PC-9 (cell line): Measurements from ENCODE around the gene IRAK2. TPM values are rescaled to one million over a fixed set of nuclear protein-coding genes. Genes with fewer than 3 reads are reported as not detected.

Source experiments
- BruUV-seq: library from RNA; stranded (reverse); fragments of 400-500 nt; replicated peaks from 2 replicates; lab custom pipeline; 2021; lab: Mats Ljungman, UMichigan
- CTCF ChIA-PET: fragments of 300-600 bp; sonication (Branson Sonifier 250); formaldehyde crosslinking; loops from one replicate; lab custom pipeline; 2022; ENCODE audit warnings: antibody characterized with exemption; lab: Charles Lee
- POLR2A ChIA-PET: fragments of 300-600 bp; sonication (Branson Sonifier 250); formaldehyde crosslinking; loops from one replicate; lab custom pipeline; 2022; ENCODE audit warnings: antibody characterized with exemption; ENCODE audit not compliant: unreplicated experiment; lab: Charles Lee
- DNase-seq, 2 experiments: peaks; one replicate each; pipeline versions ENCODE4 v3.0.0 to v3.0.0-alpha.2; 2015 to 2022; ENCODE audit warnings: mixed read lengths in 1 of 2
- H2AFZ ChIP-seq: fragments of 200-600 bp; sonication (generic); 2 replicates; pipeline ENCODE4 v1.8.1; 2017; ENCODE audit warnings: antibody characterized with exemption
- H3F3A ChIP-seq: fragments of 200-600 bp; sonication (generic); 2 replicates; pipeline ENCODE4 v1.8.1; 2017; ENCODE audit warnings: antibody characterized with exemption, mild to moderate bottlenecking, low read depth; ENCODE audit not compliant: insufficient read depth
- H3K27ac ChIP-seq: fragments of 200-600 bp; sonication (generic); 2 replicates; pipeline ENCODE4 v1.6.1; 2016; ENCODE audit warnings: mixed run types
- H3K27me3 ChIP-seq: fragments of 200-600 bp; sonication (generic); 2 replicates; pipeline ENCODE4 v1.6.1; 2016; ENCODE audit warnings: low read depth, mixed run types; ENCODE audit not compliant: insufficient read depth
- H3K36me3 ChIP-seq: fragments of 200-600 bp; sonication (generic); 2 replicates; pipeline ENCODE4 v1.6.1; 2016; ENCODE audit warnings: low read depth, mixed run types
- H3K4me1 ChIP-seq: fragments of 200-600 bp; sonication (generic); replicated peaks from 2 replicates; pipeline ENCODE4 v1.6.1; 2016; ENCODE audit warnings: mixed run types; ENCODE audit not compliant: insufficient read depth
- H3K4me2 ChIP-seq: fragments of 200-600 bp; sonication (generic); 2 replicates; pipeline ENCODE4 v1.6.1; 2017; ENCODE audit warnings: mixed run types
- H3K4me3 ChIP-seq: fragments of 200-600 bp; sonication (generic); 2 replicates; pipeline ENCODE4 v1.6.1; 2016; ENCODE audit warnings: mixed run types
- H3K79me2 ChIP-seq: fragments of 200-600 bp; sonication (generic); 2 replicates; pipeline ENCODE4 v1.6.1; 2017; ENCODE audit warnings: low read depth, mixed run types
- H3K9me2 ChIP-seq: fragments of 200-600 bp; sonication (generic); 2 replicates; pipeline ENCODE4 v1.8.1; 2017; ENCODE audit warnings: mild to moderate bottlenecking; ENCODE audit not compliant: insufficient read depth
- H3K9me3 ChIP-seq: fragments of 200-600 bp; sonication (generic); 2 replicates; pipeline ENCODE4 v1.8.1; 2016; ENCODE audit warnings: low read depth; ENCODE audit not compliant: insufficient read depth
- H4K20me1 ChIP-seq: fragments of 200-600 bp; sonication (generic); 2 replicates; pipeline ENCODE4 v1.8.1; 2017; ENCODE audit not compliant: insufficient read depth
- CTCF ChIP-seq: fragments of 200-600 bp; sonication (generic); conservative IDR thresholded peaks from 2 replicates; pipeline ENCODE4 v1.6.1; 2017; ENCODE audit warnings: mixed run types, antibody characterized with exemption, mild to moderate bottlenecking, moderate library complexity
- EZH2 ChIP-seq: fragments of 200-600 bp; sonication (generic); IDR thresholded peaks from 2 replicates; pipeline ENCODE4 v1.8.0; 2017; ENCODE audit warnings: antibody characterized with exemption, low read depth
- intact Hi-C: fragments of 100-400 bp; cut with micrococcal nuclease; formaldehyde crosslinking; loops from one replicate; pipeline ENCODE4 v1.10.0; 2022; ENCODE audit not compliant: unreplicated experiment
- total RNA-seq: library from RNA; stranded (reverse); gene quantifications from 2 replicates; pipeline ENCODE4 v1.2.3, GENCODE V29; 2021

IRAK2 gene
- total RNA-seq, 1 experiment from 2014 or later: 2.7 TPM

- ChIA-PET CTCF (no interaction called here), POLR2A (interaction anchor here (0.6 kb wide), 1 partner anchor 119 kb away, joined by 10 read pairs; no protein-coding TSS in a partner anchor)
- Histone ChIP-seq H3K36me3 (peaks cover 4% of the 10 kb centered on the region; the same call in 1 of the 2 replicates), H3K27me3 (no peaks in the 10 kb centered on the region), H3K9me3 (no peaks in the 10 kb centered on the region), H3K27ac (no peak overlapping the region), H3K4me3 (no peak overlapping the region), H2AFZ (no peak overlapping the region), H3F3A (no peaks in the 10 kb centered on the region), H3K4me1 (no peaks in the 10 kb centered on the region), H3K4me2 (no peak overlapping the region), H3K79me2 (no peaks in the 10 kb centered on the region), H4K20me1 (no peaks in the 10 kb centered on the region), H3K9me2 (no peaks in the 10 kb centered on the region)
- no TSS peak for BruUV-seq
- no peak for TF ChIP-seq EZH2
- TF ChIP-seq CTCF: no peak
- no peak for DNase-seq
- intact Hi-C loops: no loop called here
Observed at GRCh38 chr3:10233988-10234387, 69.3 kb downstream of the IRAK2 start.

- no peak overlapping the region for H3K4me3 ChIP-seq
- H3K4me2 ChIP-seq: no peak overlapping the region
- CTCF ChIA-PET: no interaction called here
- no peaks in the 10 kb centered on the region for H4K20me1 ChIP-seq
- H3K9me3 ChIP-seq: no peaks in the 10 kb centered on the region
- H3K27ac ChIP-seq: no peak overlapping the region
- H3F3A ChIP-seq: no peaks in the 10 kb centered on the region
- H2AFZ ChIP-seq: no peak overlapping the region
- no peaks in the 10 kb centered on the region for H3K79me2 ChIP-seq
- no peaks in the 10 kb centered on the region for H3K4me1 ChIP-seq
- intact Hi-C loops: no loop called here
- no peak for TF ChIP-seq EZH2
- no peak for TF ChIP-seq CTCF
- peaks cover 4% of the 10 kb centered on the region; the same call in 1 of the 2 replicates for H3K36me3 ChIP-seq
- POLR2A ChIA-PET: no interaction called here
- no peaks in the 10 kb centered on the region for H3K27me3 ChIP-seq
- no TSS peak for BruUV-seq
- no peak for DNase-seq
- H3K9me2 ChIP-seq: no peaks in the 10 kb centered on the region
Observed at GRCh38 chr3:10234526-10235230, 70.0 kb downstream of the IRAK2 start.

GRCh38 chr3:10235551-10235950, 70.8 kb downstream of the IRAK2 start:
- no peak overlapping the region for H3K27ac ChIP-seq
- TF ChIP-seq CTCF: no peak
- no peak for TF ChIP-seq EZH2
- H3K79me2 ChIP-seq: no peaks in the 10 kb centered on the region
- H4K20me1 ChIP-seq: no peaks in the 10 kb centered on the region
- no peak overlapping the region for H3K4me2 ChIP-seq
- CTCF ChIA-PET: no interaction called here
- no TSS peak for BruUV-seq
- intact Hi-C loops: no loop called here
- no peaks in the 10 kb centered on the region for H3K4me1 ChIP-seq
- no peaks in the 10 kb centered on the region for H3K9me2 ChIP-seq
- H3K36me3 ChIP-seq: peaks cover 4% of the 10 kb centered on the region; the same call in 1 of the 2 replicates
- POLR2A ChIA-PET: no interaction called here
- H2AFZ ChIP-seq: no peak overlapping the region
- H3K9me3 ChIP-seq: no peaks in the 10 kb centered on the region
- no peak for DNase-seq
- no peaks in the 10 kb centered on the region for H3K27me3 ChIP-seq
- no peaks in the 10 kb centered on the region for H3F3A ChIP-seq
- H3K4me3 ChIP-seq: no peak overlapping the region
